ENCODE measurements around the gene PPP1R17.

GRCh38 chr7:31699050-31699449 lies 12.0 kb downstream of the PPP1R17 start:
- TF ChIP-seq, protein P1, sequence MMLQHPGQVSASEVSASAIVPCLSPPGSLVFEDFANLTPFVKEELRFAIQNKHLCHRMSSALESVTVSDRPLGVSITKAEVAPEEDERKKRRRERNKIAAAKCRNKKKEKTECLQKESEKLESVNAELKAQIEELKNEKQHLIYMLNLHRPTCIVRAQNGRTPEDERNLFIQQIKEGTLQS (IDR thresholded peaks at IDR 0.05), result no peak
- TF ChIP-seq YY1 (IDR thresholded peaks at IDR 0.05), result no peak

All from liver (tissue), 2 donors.